ENCODE measurements around the gene OR8K3.

Gene OR8K3

DNA sequence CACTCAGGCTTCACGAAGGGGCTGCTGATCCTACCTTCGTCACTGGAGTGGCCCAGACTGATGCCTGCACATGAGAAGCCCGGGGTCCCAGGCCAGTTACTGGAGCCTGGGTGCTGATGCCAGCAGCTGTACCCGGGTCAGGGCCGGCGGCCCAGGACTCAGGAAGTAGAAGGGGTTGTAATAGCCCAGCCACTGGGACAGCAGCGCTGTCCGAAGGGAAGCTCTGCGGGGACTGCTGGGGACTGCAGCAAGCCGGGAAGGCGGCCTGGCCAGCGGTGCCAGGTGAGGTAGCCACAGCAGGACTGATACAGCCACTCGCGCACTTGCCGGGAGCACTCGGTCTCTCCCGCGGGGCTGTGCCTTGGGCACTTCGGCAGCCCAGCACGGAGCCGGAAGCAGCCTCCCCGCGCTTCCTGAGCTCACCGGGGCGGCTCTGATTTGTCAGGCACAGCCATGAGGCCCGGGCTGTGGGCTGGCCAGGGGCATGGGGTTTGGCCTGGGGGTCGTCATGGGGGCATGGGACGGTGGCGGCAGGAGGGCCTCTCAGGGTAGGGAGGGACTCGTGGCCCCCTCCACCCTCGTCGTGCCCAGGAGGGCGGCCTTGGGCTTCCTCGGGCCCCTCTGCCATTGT is 17.0 kb downstream of the OR8K3 start:
- TF ChIP-seq, protein P1, sequence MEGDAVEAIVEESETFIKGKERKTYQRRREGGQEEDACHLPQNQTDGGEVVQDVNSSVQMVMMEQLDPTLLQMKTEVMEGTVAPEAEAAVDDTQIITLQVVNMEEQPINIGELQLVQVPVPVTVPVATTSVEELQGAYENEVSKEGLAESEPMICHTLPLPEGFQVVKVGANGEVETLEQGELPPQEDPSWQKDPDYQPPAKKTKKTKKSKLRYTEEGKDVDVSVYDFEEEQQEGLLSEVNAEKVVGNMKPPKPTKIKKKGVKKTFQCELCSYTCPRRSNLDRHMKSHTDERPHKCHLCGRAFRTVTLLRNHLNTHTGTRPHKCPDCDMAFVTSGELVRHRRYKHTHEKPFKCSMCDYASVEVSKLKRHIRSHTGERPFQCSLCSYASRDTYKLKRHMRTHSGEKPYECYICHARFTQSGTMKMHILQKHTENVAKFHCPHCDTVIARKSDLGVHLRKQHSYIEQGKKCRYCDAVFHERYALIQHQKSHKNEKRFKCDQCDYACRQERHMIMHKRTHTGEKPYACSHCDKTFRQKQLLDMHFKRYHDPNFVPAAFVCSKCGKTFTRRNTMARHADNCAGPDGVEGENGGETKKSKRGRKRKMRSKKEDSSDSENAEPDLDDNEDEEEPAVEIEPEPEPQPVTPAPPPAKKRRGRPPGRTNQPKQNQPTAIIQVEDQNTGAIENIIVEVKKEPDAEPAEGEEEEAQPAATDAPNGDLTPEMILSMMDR (IDR thresholded peaks at IDR 0.05; ENCODE audit: borderline replicate concordance, control extremely low read depth, extremely low read depth, insufficient read depth, missing control alignments) = no peak
- peak; percentile 9 for DNase-seq (ENCODE audit: low spot score)
- in situ Hi-C loops (cut with MboI; ENCODE audit: low sequenced_read_pairs, unreplicated experiment) = no loop called here

DNA sequence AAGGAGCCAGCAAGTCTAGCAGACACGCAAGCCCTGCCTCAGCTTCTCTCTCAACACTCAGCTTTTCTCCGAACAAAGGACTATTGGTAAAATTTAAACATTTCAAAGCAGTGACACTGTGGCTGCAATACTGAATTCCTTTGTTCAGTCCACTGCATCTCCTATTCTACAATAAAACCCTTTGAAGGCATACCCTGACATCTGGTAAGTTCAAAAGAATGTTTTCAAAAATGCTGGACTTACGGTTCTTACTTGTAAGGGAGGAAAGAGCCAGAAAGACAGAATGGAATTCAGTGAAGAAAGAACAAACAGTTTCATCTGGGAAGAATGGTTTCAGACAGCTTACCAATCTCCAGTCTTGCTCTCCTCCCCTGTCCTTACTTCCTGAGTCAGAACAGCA is 18.2 kb downstream of the OR8K3 start:
- TF ChIP-seq, protein P1 (IDR thresholded peaks at IDR 0.05; ENCODE audit: borderline replicate concordance, control extremely low read depth, extremely low read depth, insufficient read depth, missing control alignments) = no peak
- in situ Hi-C loops (cut with MboI; ENCODE audit: low sequenced_read_pairs, unreplicated experiment) = no loop called here
- no peak for DNase-seq (ENCODE audit: low spot score)

DNA sequence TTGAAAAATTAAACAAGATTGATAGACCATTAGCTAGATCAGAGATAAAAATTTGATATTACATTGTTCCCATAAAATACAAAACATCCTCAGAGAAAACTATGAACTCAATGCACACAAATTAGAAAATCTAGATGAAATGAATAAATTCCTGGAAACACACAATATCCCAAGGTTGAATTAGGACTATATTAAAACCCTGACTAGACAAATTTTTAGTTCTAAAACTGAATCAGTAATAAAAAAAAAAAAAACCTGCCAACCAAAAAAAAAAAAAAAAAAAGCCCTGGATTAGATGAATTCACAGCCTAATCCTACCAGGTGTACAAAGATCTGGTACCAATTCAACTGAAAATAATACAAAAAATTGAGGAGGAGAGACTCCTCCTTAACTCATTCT is 25.3 kb downstream of the OR8K3 start:
- TF ChIP-seq, protein P1 (IDR thresholded peaks at IDR 0.05; ENCODE audit: borderline replicate concordance, control extremely low read depth, extremely low read depth, insufficient read depth, missing control alignments) = no peak
- in situ Hi-C loops (cut with MboI; ENCODE audit: low sequenced_read_pairs, unreplicated experiment) = no loop called here
- DNase-seq (ENCODE audit: low spot score) = no peak

DNA sequence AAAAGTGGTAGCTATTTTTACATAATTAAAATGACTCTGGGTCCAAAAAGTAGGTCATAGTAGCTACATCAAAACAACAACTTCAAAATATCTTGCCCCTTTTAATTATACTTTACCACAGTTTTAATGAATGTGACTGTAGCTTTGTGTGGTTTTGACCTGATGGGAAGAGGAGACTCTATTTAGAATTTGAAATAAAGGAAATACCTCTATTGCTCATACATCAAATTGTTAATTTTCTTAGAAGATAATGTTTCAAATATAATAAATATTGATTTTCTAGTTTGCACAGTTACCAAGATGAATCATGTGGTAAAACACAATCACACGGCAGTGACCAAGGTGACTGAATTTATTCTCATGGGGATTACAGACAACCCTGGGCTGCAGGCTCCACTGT is 30.8 kb downstream of the OR8K3 start, which contains the start of gene OR8K1:
TSS of gene OR8K1 (plus strand) at position 301 of the 400 bp plus-strand sequence. CDS start at position 301, 0 bp downstream.
- in situ Hi-C loops (cut with MboI; ENCODE audit: low sequenced_read_pairs, unreplicated experiment) = no loop called here
- TF ChIP-seq, protein P1 (IDR thresholded peaks at IDR 0.05; ENCODE audit: borderline replicate concordance, control extremely low read depth, extremely low read depth, insufficient read depth, missing control alignments) = no peak
- no peak for DNase-seq (ENCODE audit: low spot score)

DNA sequence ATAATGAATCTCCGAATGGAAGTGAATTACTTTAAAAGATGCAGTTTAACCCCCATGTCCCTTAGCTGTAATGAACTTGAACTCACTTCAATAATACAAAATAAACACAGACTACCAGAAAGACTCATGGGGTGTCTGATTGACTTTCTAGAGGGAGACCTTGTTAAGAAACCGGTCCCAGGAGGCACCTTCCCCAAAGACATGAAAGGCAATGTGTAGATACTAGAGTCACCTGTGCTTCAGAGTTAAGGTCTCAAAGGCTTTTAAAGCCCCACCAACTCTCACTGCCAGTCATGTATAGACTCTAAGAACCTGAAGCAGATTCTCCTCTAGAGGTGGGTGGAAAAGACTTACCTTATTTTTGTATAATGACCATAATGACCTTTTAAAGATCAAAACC is 39.0 kb downstream of the OR8K3 start, which contains the start of gene OR8J1:
TSS of gene OR8J1 (plus strand) at position 301 of the 400 bp plus-strand sequence. CDS start 5,956 bp downstream, outside the sequence.
- DNase-seq (ENCODE audit: low spot score) = no peak
- TF ChIP-seq, protein P1 (IDR thresholded peaks at IDR 0.05; ENCODE audit: borderline replicate concordance, control extremely low read depth, extremely low read depth, insufficient read depth, missing control alignments) = no peak
- in situ Hi-C loops (cut with MboI; ENCODE audit: low sequenced_read_pairs, unreplicated experiment) = no loop called here

All from GM13976 (cell line).